Measurements from ENCODE around the gene IGSF6. TPM values are rescaled to one million over a fixed set of nuclear protein-coding genes. Genes with fewer than 3 reads are reported as not detected.
A peak's percentile ranks its signal among the peaks of the same experiment; 100 is the strongest.

IGSF6 gene
- total and polyA plus RNA-seq, 2 of the 13 experiments (the other 11 are each of a cell fraction or from before 2014, with no cell fraction given), result not detected

DNA sequence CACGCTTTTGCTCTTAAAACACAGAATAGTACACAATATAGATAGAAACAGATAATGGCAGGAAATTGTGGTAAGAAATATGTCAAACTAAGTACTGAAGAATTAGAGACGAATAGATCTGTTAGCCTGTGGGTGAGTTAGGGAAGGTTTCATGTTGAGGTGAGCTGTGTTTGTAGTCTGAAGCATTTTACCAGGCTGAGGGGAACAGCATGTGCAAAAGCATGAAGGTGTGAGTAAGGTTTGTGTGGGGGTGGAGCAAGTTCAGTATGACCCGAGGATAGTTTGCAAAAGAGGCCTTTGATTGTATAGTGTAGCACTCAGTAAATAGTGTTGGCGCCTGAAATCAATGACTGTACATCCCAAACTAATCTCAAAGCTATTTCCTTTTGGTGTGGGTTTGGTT is 13.8 kb downstream of the IGSF6 start (continued):
- TF ChIP-seq, protein P1, sequence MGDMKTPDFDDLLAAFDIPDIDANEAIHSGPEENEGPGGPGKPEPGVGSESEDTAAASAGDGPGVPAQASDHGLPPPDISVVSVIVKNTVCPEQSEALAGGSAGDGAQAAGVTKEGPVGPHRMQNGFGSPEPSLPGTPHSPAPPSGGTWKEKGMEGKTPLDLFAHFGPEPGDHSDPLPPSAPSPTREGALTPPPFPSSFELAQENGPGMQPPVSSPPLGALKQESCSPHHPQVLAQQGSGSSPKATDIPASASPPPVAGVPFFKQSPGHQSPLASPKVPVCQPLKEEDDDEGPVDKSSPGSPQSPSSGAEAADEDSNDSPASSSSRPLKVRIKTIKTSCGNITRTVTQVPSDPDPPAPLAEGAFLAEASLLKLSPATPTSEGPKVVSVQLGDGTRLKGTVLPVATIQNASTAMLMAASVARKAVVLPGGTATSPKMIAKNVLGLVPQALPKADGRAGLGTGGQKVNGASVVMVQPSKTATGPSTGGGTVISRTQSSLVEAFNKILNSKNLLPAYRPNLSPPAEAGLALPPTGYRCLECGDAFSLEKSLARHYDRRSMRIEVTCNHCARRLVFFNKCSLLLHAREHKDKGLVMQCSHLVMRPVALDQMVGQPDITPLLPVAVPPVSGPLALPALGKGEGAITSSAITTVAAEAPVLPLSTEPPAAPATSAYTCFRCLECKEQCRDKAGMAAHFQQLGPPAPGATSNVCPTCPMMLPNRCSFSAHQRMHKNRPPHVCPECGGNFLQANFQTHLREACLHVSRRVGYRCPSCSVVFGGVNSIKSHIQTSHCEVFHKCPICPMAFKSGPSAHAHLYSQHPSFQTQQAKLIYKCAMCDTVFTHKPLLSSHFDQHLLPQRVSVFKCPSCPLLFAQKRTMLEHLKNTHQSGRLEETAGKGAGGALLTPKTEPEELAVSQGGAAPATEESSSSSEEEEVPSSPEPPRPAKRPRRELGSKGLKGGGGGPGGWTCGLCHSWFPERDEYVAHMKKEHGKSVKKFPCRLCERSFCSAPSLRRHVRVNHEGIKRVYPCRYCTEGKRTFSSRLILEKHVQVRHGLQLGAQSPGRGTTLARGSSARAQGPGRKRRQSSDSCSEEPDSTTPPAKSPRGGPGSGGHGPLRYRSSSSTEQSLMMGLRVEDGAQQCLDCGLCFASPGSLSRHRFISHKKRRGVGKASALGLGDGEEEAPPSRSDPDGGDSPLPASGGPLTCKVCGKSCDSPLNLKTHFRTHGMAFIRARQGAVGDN (CRISPR knock-in tag; IDR thresholded peaks at IDR 0.05), result no peak
- TF ChIP-seq CBFB (CRISPR knock-in tag; IDR thresholded peaks at IDR 0.05) (0 out of 2 replicates have a peak, but pooled peaks have one; percentile 41), ZNF383 (CRISPR knock-in tag; IDR thresholded peaks at IDR 0.05; ENCODE audit: borderline replicate concordance) (no peak), ZNF337 (CRISPR knock-in tag; IDR thresholded peaks at IDR 0.05; ENCODE audit: borderline replicate concordance, low read depth) (no peak), ZNF335 (CRISPR knock-in tag; IDR thresholded peaks at IDR 0.05) (0 out of 2 replicates have a peak, but pooled peaks have one; percentile 27), KLF11 (CRISPR knock-in tag; IDR thresholded peaks at IDR 0.05) (no peak), ETV5 (CRISPR knock-in tag; IDR thresholded peaks at IDR 0.05; ENCODE audit: borderline replicate concordance) (peak; percentile 80; the same call in 1 of the 2 replicates), TBX3 (IDR thresholded peaks at IDR 0.05; ENCODE audit: borderline replicate concordance) (peak; percentile 95), ZMYM4 (CRISPR knock-in tag; IDR thresholded peaks at IDR 0.05) (peak; percentile 68), FOXM1 (CRISPR knock-in tag; IDR thresholded peaks at IDR 0.05) (no peak), ZFP36L2 (CRISPR knock-in tag; IDR thresholded peaks at IDR 0.05) (no peak), NFIC (IDR thresholded peaks at IDR 0.05; ENCODE audit: low read length) (peak; percentile 75), ZNF7 (CRISPR knock-in tag; IDR thresholded peaks at IDR 0.05) (no peak), ZNF3 (CRISPR knock-in tag; IDR thresholded peaks at IDR 0.05) (no peak; the same call in 1 of the 2 replicates), MIER3 (CRISPR knock-in tag; IDR thresholded peaks at IDR 0.05; ENCODE audit: borderline replicate concordance) (peak; percentile 88)
- TF ChIP-seq, protein P2, sequence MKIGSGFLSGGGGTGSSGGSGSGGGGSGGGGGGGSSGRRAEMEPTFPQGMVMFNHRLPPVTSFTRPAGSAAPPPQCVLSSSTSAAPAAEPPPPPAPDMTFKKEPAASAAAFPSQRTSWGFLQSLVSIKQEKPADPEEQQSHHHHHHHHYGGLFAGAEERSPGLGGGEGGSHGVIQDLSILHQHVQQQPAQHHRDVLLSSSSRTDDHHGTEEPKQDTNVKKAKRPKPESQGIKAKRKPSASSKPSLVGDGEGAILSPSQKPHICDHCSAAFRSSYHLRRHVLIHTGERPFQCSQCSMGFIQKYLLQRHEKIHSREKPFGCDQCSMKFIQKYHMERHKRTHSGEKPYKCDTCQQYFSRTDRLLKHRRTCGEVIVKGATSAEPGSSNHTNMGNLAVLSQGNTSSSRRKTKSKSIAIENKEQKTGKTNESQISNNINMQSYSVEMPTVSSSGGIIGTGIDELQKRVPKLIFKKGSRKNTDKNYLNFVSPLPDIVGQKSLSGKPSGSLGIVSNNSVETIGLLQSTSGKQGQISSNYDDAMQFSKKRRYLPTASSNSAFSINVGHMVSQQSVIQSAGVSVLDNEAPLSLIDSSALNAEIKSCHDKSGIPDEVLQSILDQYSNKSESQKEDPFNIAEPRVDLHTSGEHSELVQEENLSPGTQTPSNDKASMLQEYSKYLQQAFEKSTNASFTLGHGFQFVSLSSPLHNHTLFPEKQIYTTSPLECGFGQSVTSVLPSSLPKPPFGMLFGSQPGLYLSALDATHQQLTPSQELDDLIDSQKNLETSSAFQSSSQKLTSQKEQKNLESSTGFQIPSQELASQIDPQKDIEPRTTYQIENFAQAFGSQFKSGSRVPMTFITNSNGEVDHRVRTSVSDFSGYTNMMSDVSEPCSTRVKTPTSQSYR (CRISPR knock-in tag; IDR thresholded peaks at IDR 0.05; ENCODE audit: borderline replicate concordance), result peak; percentile 96
- TF ChIP-seq, protein P3, sequence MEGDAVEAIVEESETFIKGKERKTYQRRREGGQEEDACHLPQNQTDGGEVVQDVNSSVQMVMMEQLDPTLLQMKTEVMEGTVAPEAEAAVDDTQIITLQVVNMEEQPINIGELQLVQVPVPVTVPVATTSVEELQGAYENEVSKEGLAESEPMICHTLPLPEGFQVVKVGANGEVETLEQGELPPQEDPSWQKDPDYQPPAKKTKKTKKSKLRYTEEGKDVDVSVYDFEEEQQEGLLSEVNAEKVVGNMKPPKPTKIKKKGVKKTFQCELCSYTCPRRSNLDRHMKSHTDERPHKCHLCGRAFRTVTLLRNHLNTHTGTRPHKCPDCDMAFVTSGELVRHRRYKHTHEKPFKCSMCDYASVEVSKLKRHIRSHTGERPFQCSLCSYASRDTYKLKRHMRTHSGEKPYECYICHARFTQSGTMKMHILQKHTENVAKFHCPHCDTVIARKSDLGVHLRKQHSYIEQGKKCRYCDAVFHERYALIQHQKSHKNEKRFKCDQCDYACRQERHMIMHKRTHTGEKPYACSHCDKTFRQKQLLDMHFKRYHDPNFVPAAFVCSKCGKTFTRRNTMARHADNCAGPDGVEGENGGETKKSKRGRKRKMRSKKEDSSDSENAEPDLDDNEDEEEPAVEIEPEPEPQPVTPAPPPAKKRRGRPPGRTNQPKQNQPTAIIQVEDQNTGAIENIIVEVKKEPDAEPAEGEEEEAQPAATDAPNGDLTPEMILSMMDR (CRISPR knock-in tag; IDR thresholded peaks at IDR 0.05), result no peak
- TF ChIP-seq, protein P4, sequence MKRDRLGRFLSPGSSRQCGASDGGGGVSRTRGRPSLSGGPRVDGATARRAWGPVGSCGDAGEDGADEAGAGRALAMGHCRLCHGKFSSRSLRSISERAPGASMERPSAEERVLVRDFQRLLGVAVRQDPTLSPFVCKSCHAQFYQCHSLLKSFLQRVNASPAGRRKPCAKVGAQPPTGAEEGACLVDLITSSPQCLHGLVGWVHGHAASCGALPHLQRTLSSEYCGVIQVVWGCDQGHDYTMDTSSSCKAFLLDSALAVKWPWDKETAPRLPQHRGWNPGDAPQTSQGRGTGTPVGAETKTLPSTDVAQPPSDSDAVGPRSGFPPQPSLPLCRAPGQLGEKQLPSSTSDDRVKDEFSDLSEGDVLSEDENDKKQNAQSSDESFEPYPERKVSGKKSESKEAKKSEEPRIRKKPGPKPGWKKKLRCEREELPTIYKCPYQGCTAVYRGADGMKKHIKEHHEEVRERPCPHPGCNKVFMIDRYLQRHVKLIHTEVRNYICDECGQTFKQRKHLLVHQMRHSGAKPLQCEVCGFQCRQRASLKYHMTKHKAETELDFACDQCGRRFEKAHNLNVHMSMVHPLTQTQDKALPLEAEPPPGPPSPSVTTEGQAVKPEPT (CRISPR knock-in tag; IDR thresholded peaks at IDR 0.05; ENCODE audit: low read depth), result no peak
- TF ChIP-seq, protein P5, sequence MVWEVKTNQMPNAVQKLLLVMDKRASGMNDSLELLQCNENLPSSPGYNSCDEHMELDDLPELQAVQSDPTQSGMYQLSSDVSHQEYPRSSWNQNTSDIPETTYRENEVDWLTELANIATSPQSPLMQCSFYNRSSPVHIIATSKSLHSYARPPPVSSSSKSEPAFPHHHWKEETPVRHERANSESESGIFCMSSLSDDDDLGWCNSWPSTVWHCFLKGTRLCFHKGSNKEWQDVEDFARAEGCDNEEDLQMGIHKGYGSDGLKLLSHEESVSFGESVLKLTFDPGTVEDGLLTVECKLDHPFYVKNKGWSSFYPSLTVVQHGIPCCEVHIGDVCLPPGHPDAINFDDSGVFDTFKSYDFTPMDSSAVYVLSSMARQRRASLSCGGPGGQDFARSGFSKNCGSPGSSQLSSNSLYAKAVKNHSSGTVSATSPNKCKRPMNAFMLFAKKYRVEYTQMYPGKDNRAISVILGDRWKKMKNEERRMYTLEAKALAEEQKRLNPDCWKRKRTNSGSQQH (CRISPR knock-in tag; IDR thresholded peaks at IDR 0.05; ENCODE audit: low read depth), result no peak
